ENCODE results near the gene VMO1. TPM values are rescaled to one million over a fixed set of nuclear protein-coding genes. Genes with fewer than 3 reads are reported as not detected.

Gene VMO1
- total RNA-seq, 4 donors from 2014 or later = 1.4 to 6.0 (median 1.9) TPM; not detected in 1

DNA sequence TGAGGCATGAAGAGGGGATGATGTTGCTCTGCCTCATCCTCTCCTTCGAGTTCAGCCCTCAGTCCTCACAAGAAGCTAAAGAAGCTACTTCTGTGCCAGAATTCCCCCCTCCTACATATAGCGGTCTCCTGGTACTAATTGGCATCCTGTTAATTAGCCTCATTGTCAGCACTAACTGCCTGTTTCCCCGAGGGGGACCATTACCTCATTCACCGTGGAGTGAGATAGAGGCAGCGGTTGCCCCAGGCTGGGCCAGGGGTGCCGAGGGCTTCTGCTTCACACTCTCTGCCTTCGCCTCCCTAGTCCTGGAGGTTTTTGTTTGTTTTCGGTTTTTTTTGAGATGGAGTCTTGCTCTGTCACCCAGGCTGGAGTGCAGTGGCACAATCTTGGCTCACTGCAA, 41.2 kb upstream of the VMO1 start:
- 49 to 71% methylated on average over 8 of the region's 8 CpGs for WGBS, 2 donors
- Histone ChIP-seq H3K4me1 (no peaks in the 10 kb centered on the region), H3K4me3 (no peak overlapping the region), H3K9me3 (no peaks in the 10 kb centered on the region), H3K36me3 (peaks cover 0 to 16% (median 0%) of the 10 kb centered on the region in 3 donors), H3K27ac (no peak overlapping the region), H3K27me3 (no peaks in the 10 kb centered on the region)
- TF ChIP-seq POLR2A (IDR thresholded peaks at IDR 0.05) (no peak), EP300 (IDR thresholded peaks at IDR 0.05) (no peak)
- TF ChIP-seq, protein P1, sequence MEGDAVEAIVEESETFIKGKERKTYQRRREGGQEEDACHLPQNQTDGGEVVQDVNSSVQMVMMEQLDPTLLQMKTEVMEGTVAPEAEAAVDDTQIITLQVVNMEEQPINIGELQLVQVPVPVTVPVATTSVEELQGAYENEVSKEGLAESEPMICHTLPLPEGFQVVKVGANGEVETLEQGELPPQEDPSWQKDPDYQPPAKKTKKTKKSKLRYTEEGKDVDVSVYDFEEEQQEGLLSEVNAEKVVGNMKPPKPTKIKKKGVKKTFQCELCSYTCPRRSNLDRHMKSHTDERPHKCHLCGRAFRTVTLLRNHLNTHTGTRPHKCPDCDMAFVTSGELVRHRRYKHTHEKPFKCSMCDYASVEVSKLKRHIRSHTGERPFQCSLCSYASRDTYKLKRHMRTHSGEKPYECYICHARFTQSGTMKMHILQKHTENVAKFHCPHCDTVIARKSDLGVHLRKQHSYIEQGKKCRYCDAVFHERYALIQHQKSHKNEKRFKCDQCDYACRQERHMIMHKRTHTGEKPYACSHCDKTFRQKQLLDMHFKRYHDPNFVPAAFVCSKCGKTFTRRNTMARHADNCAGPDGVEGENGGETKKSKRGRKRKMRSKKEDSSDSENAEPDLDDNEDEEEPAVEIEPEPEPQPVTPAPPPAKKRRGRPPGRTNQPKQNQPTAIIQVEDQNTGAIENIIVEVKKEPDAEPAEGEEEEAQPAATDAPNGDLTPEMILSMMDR (IDR thresholded peaks at IDR 0.05) = no peak
- DNase-seq (ENCODE audit: low spot score in 2 of 2) = no peak

- no peaks in the 10 kb centered on the region for H3K4me1 ChIP-seq
- no peaks in the 10 kb centered on the region for H3K27me3 ChIP-seq
- no peak for DNase-seq (ENCODE audit: low spot score in 2 of 2)
- H3K9me3 ChIP-seq = no peaks in the 10 kb centered on the region
- H3K36me3 ChIP-seq = peaks cover 0 to 55% (median 0%) of the 10 kb centered on the region in 3 donors
- no peak overlapping the region for H3K4me3 ChIP-seq
- TF ChIP-seq, protein P1 (IDR thresholded peaks at IDR 0.05) = no peak
- TF ChIP-seq POLR2A (IDR thresholded peaks at IDR 0.05) (no peak), EP300 (IDR thresholded peaks at IDR 0.05) (no peak)
- no peak overlapping the region for H3K27ac ChIP-seq
- WGBS, 2 donors = 75% methylated on average over 12 of the region's 12 CpGs
These were observed 37.4 kb upstream of the VMO1 start for GRCh38 chr17:4823373-4824089.

GRCh38 chr17:4822835-4823234, 36.7 kb upstream of the VMO1 start:
- TF ChIP-seq POLR2A (IDR thresholded peaks at IDR 0.05) (no peak), EP300 (IDR thresholded peaks at IDR 0.05) (no peak)
- TF ChIP-seq, protein P1 (IDR thresholded peaks at IDR 0.05) = no peak
- H3K36me3 ChIP-seq = peaks cover 0 to 62% (median 0%) of the 10 kb centered on the region in 3 donors
- no peaks in the 10 kb centered on the region for H3K4me1 ChIP-seq
- no peak for DNase-seq (ENCODE audit: low spot score in 2 of 2)
- H3K9me3 ChIP-seq = no peaks in the 10 kb centered on the region
- H3K4me3 ChIP-seq = no peak overlapping the region
- WGBS, 2 donors = 40 to 51% methylated on average over 3 of the region's 3 CpGs
- H3K27me3 ChIP-seq = no peaks in the 10 kb centered on the region
- H3K27ac ChIP-seq = no peak overlapping the region

DNA sequence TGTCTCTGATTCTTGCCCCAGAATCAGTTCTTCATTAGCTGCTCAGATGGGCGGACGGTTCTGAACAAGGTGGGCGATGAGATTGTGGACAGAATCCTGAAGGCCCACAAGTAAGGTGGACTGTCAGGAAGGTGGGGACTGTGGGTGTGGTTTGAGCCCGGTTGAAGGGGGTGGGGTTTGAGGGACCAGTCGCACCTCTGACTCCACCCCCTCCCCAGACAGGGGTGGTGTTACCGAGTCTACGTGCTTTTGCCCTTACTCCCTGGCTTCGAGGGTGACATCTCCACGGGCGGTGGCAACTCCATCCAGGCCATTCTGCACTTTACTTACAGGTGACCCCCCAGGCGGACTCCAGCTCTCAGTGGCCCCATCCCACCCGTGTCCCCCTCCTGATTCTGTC, 32.1 kb upstream of the VMO1 start:
- no peak overlapping the region for H3K27ac ChIP-seq
- no peaks in the 10 kb centered on the region for H3K9me3 ChIP-seq
- no peaks in the 10 kb centered on the region for H3K27me3 ChIP-seq
- 75 to 76% methylated on average over 12 of the region's 12 CpGs for WGBS, 2 donors
- no peak for DNase-seq (ENCODE audit: low spot score in 2 of 2)
- peaks cover 0 to 92% (median 6%) of the 10 kb centered on the region in 3 donors for H3K36me3 ChIP-seq
- H3K4me1 ChIP-seq = no peaks in the 10 kb centered on the region
- TF ChIP-seq EP300 (IDR thresholded peaks at IDR 0.05) (no peak), POLR2A (IDR thresholded peaks at IDR 0.05) (no peak)
- TF ChIP-seq, protein P1 (IDR thresholded peaks at IDR 0.05) = no peak
- H3K4me3 ChIP-seq = no peak overlapping the region

- H3K27me3 ChIP-seq = no peaks in the 10 kb centered on the region
- DNase-seq (ENCODE audit: low spot score in 2 of 2) = no peak
- H3K4me3 ChIP-seq = no peak overlapping the region
- H3K27ac ChIP-seq = no peak overlapping the region
- WGBS, 2 donors = 86 to 95% methylated on average over 13 of the region's 13 CpGs
- no peaks in the 10 kb centered on the region for H3K4me1 ChIP-seq
- peaks cover 0 to 79% (median 6%) of the 10 kb centered on the region in 3 donors for H3K36me3 ChIP-seq
- no peaks in the 10 kb centered on the region for H3K9me3 ChIP-seq
- no peak for TF ChIP-seq EP300 (IDR thresholded peaks at IDR 0.05)
- TF ChIP-seq POLR2A (IDR thresholded peaks at IDR 0.05) = no peak
- TF ChIP-seq, protein P1 (IDR thresholded peaks at IDR 0.05) = no peak
These were observed 30.7 kb upstream of the VMO1 start for GRCh38 chr17:4816826-4817225.

Data from tibial nerve (tissue), 4 donors.